Femur (tissue), 1 donor: ENCODE results near the gene POLR2F.

ENCODE experiments used
- DNase-seq: peaks from one replicate; pipeline ENCODE4 v3.0.0-alpha.2; 2017

Gene POLR2F

DNA sequence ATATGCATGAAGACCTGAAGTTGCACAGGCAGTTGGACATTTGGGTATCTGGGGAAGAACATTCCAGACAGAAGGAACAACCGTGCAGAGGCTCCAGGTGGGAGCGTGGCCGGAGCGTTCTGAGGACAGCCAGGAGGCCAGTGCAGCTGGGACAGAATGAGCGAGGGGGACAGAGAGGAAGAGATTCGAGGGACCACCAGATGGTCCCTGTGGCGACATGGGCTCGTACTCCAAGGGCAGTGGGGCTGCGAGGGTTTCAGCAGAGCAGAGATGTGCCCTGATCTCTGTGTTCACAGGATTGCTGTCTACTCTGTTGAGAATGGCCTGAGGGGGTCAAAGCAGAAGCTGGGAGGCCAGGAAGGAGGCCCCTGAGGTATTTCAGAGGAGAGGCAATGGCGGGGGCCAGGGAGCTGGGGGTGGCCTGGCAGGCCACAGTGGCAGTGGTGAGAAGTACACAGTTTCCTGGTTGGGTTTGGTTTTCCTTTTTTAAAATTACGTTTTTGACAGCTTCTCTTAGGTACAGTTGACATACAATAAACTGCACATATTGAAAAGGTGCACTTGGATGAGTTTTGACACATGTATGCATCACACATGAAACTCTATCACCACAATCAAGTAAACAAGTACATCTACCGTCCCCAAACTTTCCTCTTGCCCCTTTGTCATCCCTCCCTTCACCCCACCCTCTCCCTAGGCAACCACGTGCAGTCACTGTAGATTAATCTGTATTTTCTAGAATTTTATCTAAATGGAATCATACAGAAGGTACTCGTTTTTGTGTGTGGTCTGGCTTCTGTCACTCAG is 55.7 kb downstream of the POLR2F start:
- no peak for DNase-seq

- no peak for DNase-seq
Measured at GRCh38 chr22:38012604-38013072, 59.1 kb downstream of the POLR2F start.

DNA sequence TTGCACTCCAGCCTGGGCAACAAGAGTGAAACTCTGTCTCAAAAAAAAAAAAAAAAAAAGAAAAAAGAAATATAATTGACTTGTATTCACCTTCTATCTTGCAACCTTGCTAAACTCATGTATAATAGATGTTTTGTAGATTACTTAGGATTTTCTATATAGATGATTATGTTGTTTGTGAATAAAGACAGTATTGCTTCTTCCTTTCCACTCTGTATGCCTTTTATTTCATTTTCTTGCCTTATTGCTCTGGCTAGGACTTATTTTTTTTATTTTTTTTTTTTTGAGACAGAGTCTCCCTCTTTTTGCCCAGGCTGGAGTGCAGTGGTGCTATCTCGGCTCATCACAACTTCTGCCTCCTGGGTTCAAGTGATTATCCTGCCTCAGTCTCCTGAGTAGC is 60.6 kb downstream of the POLR2F start:
- no peak for DNase-seq

- peak; percentile 69 for DNase-seq
Measured at GRCh38 chr22:38016182-38017151, 63.0 kb downstream of the POLR2F start.

DNA sequence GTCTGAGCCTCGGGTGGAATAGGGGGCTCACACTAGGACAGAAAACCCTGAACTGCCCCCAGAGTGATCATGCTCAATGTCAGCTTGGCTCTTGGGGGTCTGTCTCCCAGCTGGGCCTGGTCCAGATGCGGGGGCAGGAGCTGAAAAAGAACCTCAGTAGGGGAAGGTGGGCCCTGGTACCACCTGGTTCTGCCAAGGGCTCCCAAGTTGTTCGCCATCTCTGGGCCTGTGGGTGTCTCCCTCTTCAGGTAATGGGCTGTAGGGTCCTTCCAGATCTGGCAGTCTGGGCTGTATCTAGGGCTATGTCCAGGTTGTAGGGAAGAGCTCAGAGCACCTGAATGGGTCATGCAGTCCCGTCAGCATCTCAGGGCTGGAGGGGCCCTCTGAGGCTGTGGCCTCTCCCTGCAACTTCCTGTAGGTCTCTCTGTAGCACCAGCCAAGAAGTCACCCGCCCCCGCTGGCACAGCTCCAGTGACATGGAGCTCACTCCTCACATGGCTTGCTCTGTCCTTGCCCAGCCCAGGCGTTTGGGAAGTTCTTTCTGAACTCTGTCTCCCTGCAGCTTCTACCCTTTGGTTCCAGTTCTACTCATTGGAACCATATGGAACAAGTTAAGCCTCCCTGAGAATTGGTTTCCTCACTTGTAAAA is 63.9 kb downstream of the POLR2F start:
- peak; percentile 85 for DNase-seq

GRCh38 chr22:38017939-38018885 is 64.7 kb downstream of the POLR2F start:
- DNase-seq = no peak
